Lung (tissue), 12 donors: ENCODE results near the gene STEEP1. TPM values are rescaled to one million over a fixed set of nuclear protein-coding genes. Genes with fewer than 3 reads are reported as not detected.

Experiments used
- ATAC-seq: fragments of 200-7000 bp; cut with Tn5 transposase; one replicate; pipeline ENCODE4 v1.9.1; 2020; ENCODE audit warnings: moderate number of reproducible peaks; ENCODE audit not compliant: insufficient read depth, low FRiP score
- DNase-seq, 3 donors: peaks; one replicate each; pipeline ENCODE4 v3.0.0-alpha.2; 2013 to 2017
- H3K27ac ChIP-seq, 2 donors: one replicate each; pipeline ENCODE4 v1.5.1; 2013; ENCODE audit warnings: mild to moderate bottlenecking in 2 of 2, moderate library complexity in 2 of 2, control low read depth in 1 of 2, inconsistent platforms in 1 of 2, low read depth in 1 of 2, low read length in 1 of 2
- H3K27me3 ChIP-seq, 3 donors: one replicate each; pipeline ENCODE4 v1.5.1; 2013; ENCODE audit warnings: low read length in 2 of 3; ENCODE audit not compliant: control insufficient read depth in 3 of 3, insufficient read depth in 3 of 3
- H3K36me3 ChIP-seq, 4 donors: one replicate each; pipeline ENCODE4 v1.5.1; 2013; ENCODE audit warnings: low read length in 4 of 4, mild to moderate bottlenecking in 1 of 4, moderate library complexity in 1 of 4; ENCODE audit not compliant: control insufficient read depth in 4 of 4, insufficient read depth in 4 of 4
- H3K4me1 ChIP-seq, 5 donors: one replicate each; pipeline ENCODE4 v1.5.1; 2013; ENCODE audit warnings: low read length in 5 of 5, mild to moderate bottlenecking in 2 of 5, moderate library complexity in 1 of 5; ENCODE audit not compliant: control insufficient read depth in 5 of 5, insufficient read depth in 5 of 5
- H3K4me3 ChIP-seq: one replicate; pipeline ENCODE4 v1.5.1; 2013; ENCODE audit warnings: mild to moderate bottlenecking, control low read depth, moderate library complexity
- H3K9ac ChIP-seq, 2 donors: one replicate each; pipeline ENCODE4 v1.5.1; 2013; ENCODE audit warnings: low read length in 2 of 2, control low read depth in 1 of 2; ENCODE audit not compliant: insufficient read depth in 1 of 2
- H3K9me3 ChIP-seq, 4 donors: one replicate each; pipeline ENCODE4 v1.5.1; 2013; ENCODE audit warnings: low read length in 3 of 4, mild to moderate bottlenecking in 1 of 4, moderate library complexity in 1 of 4; ENCODE audit not compliant: control insufficient read depth in 4 of 4, insufficient read depth in 3 of 4
- WGBS, 2 donors: extraction: QIAGEN DNeasy Blood & Tissue Kit; methylation state at CpG; one replicate each; pipeline ENCODE4 v1.1.7; 2013; 5-methylcytosine and 5-hydroxymethylcytosine counted together
- polyA plus RNA-seq, 2 donors: library from polyadenylated mRNA; stranded (reverse); fragments of 200-250 nt; gene quantifications; one replicate each; pipeline ENCODE4 v1.2.1, GENCODE V29; 2013
- total RNA-seq, 2 donors: library from RNA; depleted of rRNA in 1 of 2; stranded (reverse); fragments of >200 nt in 1 of 2; gene quantifications; one replicate each; pipeline ENCODE4 v1.2.1, GENCODE V29; 2014 to 2021
- TF ChIP-seq, protein P1 (sequence below): IDR thresholded peaks from 2 replicates; pipeline ENCODE4 v1.5.1; 2012; ENCODE audit warnings: mild to moderate bottlenecking; ENCODE audit errors: control extremely low read depth, extremely low read depth
- donor health status: control.
- donor health status: control.
- donor health status: Bipolar disorder and iron deficiency.
- donor health status: healthy.
- donor health status: DM: yes; HTN: yes; CAD: no.

STEEP1 gene
- total and polyA plus RNA-seq, 4 donors = 8.3 to 40.8 (median 18.2) TPM

DNA sequence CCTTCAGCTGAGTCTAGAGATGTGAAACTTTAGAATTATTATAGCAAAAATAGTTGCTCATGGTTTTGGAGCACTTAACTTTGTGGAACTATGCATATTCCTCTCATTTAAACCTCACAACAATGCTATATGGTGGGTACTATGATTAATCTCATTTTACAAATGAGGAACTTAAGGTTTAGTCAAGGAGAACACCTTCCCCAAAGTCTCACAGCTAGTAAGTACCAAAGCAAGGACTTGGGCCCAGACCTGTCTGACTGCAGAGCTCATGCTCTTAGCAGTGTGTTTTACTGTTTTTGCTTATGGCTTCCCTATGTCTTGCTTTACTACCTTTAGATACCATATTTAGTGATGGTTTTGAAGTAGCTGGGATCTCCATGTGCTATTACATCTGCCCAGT is 14.2 kb upstream of the STEEP1 start:
- no peak for DNase-seq
- ATAC-seq = no peak
- Histone ChIP-seq H3K4me3 (no peak overlapping the region), H3K36me3 (peaks cover 0 to 3% (median under 1%) of the 10 kb centered on the region in 4 donors), H3K27ac (no peak overlapping the region), H3K9me3 (no peaks in the 10 kb centered on the region), H3K27me3 (no peaks in the 10 kb centered on the region), H3K4me1 (peaks cover 0 to 6% (median 3%) of the 10 kb centered on the region in 5 donors), H3K9ac (no peak overlapping the region)
- TF ChIP-seq, protein P1, sequence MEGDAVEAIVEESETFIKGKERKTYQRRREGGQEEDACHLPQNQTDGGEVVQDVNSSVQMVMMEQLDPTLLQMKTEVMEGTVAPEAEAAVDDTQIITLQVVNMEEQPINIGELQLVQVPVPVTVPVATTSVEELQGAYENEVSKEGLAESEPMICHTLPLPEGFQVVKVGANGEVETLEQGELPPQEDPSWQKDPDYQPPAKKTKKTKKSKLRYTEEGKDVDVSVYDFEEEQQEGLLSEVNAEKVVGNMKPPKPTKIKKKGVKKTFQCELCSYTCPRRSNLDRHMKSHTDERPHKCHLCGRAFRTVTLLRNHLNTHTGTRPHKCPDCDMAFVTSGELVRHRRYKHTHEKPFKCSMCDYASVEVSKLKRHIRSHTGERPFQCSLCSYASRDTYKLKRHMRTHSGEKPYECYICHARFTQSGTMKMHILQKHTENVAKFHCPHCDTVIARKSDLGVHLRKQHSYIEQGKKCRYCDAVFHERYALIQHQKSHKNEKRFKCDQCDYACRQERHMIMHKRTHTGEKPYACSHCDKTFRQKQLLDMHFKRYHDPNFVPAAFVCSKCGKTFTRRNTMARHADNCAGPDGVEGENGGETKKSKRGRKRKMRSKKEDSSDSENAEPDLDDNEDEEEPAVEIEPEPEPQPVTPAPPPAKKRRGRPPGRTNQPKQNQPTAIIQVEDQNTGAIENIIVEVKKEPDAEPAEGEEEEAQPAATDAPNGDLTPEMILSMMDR = no peak

DNA sequence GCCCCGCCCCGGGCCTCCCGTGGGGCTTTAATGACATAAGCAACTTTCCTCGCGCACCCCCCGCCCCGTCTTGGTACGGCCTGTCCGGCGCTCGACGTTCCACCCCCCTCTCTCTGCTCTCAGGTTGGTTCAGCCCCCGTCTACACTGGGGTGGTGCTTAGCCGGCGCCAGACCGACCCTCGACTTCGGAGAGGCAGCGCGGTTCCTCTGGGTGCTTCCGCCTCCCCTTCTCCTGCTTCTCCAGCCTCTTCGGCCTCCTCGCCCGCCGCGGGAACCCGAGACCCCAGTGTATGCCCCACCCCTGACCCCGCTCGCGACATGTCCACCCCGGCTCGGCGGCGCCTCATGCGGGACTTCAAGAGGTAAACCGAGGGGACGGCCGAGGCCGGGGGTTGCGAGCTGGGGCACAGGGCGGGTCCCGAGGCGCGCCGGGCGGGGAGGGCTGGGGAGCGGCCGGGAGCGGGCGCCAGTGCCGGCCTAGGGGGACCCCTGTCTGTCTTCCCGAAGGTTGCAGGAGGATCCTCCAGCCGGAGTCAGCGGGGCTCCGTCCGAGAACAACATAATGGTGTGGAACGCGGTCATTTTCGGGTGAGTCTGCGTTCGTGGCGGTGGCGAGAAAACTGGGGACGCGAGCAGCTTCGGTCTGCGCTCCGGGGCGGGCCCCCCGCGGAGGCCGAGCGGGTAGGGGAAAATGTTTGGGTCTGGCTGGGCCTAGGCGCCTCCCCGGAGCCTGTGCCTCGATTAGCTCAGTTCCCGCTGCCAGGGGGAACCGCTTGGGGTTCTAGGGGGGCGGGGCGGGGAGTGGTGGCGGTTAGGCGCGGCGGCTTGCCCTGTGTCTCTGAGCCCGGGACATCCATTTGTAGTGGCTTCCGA is 9.4 kb upstream of the STEEP1 start, which contains the start of gene UBE2A:
Gene UBE2A (plus strand): TSS at position 170 of the 873 bp plus-strand sequence. CDS start 149 bp downstream, at position 319.
- TF ChIP-seq, protein P1 = no peak
- Histone ChIP-seq H3K9me3 (no peaks in the 10 kb centered on the region), H3K4me1 (peaks cover 0 to 6% (median 3%) of the 10 kb centered on the region in 5 donors), H3K27me3 (no peaks in the 10 kb centered on the region), H3K36me3 (peaks cover 0 to 3% (median 0%) of the 10 kb centered on the region in 4 donors), H3K4me3 (peak within 1 kb of the TSS; percentile 42), H3K9ac (peak within 1 kb of the TSS; percentile 21 to 84), H3K27ac (peak within 1 kb of the TSS; percentile 82 to 93)
- WGBS, 2 donors = 1 to 29% methylated on average over 27 to 86 of the region's 86 CpGs
- ATAC-seq = peak; percentile 96
- DNase-seq = peak; percentile 93 to 96 (median 93)

DNA sequence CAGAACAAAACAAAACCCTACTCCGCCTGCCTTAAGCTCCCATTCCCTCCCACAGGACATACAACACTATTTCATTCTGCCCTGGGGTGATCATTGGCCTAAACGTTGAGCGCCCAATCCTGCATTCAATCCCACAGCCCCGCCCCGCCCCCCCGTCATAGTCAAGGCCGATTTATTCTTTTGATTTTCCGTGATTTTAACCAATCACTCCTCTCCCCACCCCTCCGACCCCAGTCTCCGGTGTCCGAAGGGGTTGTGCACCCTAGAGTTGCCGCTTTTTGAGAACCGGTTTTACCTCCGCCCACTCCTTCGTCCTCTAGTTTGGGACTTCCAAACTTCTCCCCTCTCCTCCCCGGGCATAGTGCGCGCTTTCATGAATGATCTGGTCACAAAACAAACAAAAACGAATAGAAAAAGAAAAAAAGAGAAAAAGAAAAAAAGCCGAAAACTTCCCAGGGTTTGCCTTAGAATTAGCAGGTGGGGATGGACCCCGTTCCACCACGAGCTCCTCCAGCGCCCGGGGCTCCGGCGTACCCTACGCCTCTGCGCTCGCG is 8.7 kb upstream of the STEEP1 start:
- WGBS, 2 donors = 0 to 25% methylated on average over 20 to 30 of the region's 30 CpGs
- H3K27me3 ChIP-seq = no peaks in the 10 kb centered on the region
- H3K9me3 ChIP-seq = no peaks in the 10 kb centered on the region
- TF ChIP-seq, protein P1 = no peak
- peak overlapping the region in 1 of 2 donors; percentile 84 for H3K9ac ChIP-seq
- ATAC-seq = no peak
- peak overlapping the region; percentile 32 for H3K4me3 ChIP-seq
- peaks cover 0 to 6% (median 3%) of the 10 kb centered on the region in 5 donors for H3K4me1 ChIP-seq
- H3K27ac ChIP-seq = peak overlapping the region; percentile 72 to 93
- peak in 2 of 3 donors; percentile 44 to 51 for DNase-seq
- peaks cover 0 to 3% (median 0%) of the 10 kb centered on the region in 4 donors for H3K36me3 ChIP-seq
